Fibroblast of upper back skin (primary cell): ENCODE data around the gene MRPL34.
"Not testable (repeated sequence)": the region's sequence is repeated elsewhere in the genome, so short reads cannot be mapped to it uniquely, and the experiment has no call there.

Source experiments
- DNase-seq: peaks from one replicate; pipeline ENCODE4 v3.0.0-alpha.2; 2013

The MRPL34 gene

GRCh38 chr19:17305517-17306284 lies at the start of gene MRPL34:
TSS of gene MRPL34 (plus strand) at chr19:17305872. CDS start at chr19:17305893, 21 bp downstream.
- peak; percentile 99 for DNase-seq

GRCh38 chr19:17256130-17256529 lies 49.5 kb upstream of the MRPL34 start:
- no peak for DNase-seq

- DNase-seq = no peak
Observed at GRCh38 chr19:17259118-17259780, 46.4 kb upstream of the MRPL34 start.

- no peak for DNase-seq
Observed at GRCh38 chr19:17259934-17260333, 45.7 kb upstream of the MRPL34 start.

DNA sequence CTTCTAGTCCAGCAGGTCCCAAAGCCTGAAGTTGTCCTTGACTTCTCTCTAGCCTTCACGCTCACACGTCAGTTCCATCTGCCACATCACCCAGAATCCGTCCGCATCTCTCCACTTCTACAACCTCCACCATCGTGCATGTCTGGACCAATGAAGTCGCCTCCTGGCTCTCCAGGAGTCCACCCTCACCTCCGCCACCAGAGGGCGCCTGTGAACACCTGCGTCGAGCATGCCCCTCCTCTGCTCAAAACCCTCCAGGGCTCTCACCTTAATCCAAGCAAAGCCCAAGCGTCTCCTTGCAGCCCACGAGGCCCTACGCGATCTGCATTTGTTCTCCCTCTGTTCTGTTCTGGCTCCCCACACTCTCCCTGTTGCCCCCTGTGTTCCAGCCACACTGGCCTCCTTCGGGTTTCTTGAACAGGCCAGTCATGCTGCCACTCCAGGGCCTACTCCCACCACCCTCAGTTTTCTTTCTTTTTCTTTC lies 44.8 kb upstream of the MRPL34 start:
- DNase-seq = peak; percentile 69

GRCh38 chr19:17262557-17262956 lies 43.1 kb upstream of the MRPL34 start:
- no peak for DNase-seq

DNA sequence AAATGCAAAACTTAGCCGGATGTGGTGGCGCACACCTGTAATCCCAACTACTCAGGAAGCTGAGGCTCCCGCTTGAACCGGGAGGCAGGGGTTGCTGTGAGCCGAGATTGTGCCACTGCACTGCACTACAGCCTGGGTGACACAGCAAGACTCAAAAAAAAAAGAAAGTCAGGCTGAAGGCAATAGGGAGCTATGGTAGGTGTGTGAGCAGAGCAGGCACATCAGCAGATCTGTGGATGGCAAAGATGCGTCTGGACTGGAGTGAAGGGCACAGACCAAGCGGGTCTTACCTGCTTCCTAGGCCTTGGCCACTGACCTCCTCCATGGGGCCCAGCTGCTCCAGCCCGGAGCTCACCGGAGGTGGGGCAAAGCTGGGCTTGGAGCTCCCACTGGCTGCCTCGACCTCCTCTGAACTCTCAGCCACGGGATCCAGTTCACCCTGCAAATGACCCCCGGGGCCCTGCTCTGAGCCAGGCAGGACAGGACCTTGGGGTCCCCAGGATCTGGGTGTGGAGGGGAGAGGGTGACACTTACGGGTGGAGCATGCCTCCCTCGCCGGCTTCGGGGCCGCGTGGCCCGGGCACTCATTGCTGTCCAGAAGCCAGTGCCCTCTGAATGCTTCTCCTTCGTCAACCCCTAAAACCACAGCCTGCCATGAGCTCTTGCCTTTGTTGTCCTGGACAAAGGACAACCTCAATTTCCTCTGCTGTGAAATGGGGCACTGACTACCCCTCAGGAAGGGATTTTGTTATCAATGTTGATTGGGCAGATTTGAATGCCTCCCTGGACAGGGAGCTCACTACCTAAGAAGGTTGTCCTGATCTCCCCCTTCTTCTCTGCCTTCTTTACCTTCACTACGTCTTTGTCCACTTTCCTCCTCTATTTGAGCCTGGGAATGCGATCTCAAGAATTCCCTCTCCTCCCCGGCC lies 41.7 kb upstream of the MRPL34 start:
- DNase-seq = no peak

GRCh38 chr19:17264641-17264979 lies 41.1 kb upstream of the MRPL34 start, which contains the start of gene USHBP1:
TSS of gene USHBP1 (minus strand) at chr19:17264745. CDS start at chr19:17264299, 446 bp downstream.
- no peak for DNase-seq

GRCh38 chr19:17266026-17266425 lies 39.6 kb upstream of the MRPL34 start:
- DNase-seq = no peak

GRCh38 chr19:17266589-17266974 lies 39.1 kb upstream of the MRPL34 start:
- DNase-seq = no peak

- DNase-seq = peak; percentile 99
Observed at GRCh38 chr19:17266975-17267788, 38.5 kb upstream of the MRPL34 start, which contains the start of gene BABAM1. TSS of gene BABAM1 (plus strand) at chr19:17267443. CDS start at chr19:17268807, 1,364 bp downstream.

- no peak for DNase-seq
Observed at GRCh38 chr19:17268754-17269153, 36.9 kb upstream of the MRPL34 start.

DNA sequence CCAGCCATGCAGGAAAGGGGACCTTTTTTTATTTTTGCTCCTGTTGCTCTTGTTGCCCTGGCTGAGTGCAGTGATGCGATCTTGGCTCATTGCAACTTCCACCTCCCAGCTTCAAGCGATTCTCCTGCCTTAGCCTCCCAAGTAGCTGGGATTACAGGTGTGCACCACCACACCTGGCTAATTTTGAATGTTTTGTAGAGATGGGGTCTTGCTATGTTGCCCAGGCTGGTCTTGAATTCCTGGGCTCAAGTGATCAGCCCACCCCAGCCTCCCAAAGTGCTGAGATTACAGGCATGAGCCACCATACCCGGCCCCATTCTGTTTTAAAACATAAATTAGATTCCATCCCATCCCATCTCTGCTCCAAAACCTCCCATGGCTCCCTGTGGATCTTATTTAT lies 30.8 kb upstream of the MRPL34 start:
- DNase-seq = not testable (repeated sequence)

DNA sequence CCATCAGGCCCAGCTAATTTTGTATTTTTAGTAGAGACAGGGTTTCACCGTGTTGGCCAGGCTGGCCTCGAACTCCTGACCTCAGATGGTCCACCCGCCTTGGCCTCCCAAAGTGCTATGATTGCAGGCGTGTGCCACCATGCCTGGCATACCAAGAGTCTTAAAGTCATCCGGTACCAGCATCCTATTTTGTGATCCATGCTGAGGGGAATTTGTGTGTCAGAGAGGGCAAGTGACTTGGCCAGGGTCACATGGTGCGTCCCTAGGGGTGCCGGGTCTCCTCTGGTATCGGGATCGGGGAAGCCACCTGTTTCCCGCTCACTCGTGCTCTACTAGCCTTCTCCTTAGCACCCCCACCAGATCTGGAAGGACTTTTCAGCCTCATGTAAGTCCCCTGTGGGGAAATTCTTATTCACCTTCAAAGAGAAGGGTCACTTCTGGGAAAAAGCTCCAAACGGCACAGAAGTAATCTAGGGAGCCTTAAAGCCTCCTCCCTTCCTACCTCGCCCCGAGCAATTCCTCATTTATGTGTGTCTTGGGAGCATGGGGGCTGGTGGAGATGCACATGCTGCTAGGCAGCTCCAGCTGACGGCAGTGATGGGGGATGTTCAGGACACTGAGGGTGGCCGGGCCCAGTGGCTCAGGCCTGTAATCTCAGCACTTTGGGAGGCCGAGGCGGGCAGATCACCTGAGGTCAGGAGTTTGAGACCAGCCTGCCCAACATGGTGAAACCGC lies 30.1 kb upstream of the MRPL34 start:
- no peak for DNase-seq

DNA sequence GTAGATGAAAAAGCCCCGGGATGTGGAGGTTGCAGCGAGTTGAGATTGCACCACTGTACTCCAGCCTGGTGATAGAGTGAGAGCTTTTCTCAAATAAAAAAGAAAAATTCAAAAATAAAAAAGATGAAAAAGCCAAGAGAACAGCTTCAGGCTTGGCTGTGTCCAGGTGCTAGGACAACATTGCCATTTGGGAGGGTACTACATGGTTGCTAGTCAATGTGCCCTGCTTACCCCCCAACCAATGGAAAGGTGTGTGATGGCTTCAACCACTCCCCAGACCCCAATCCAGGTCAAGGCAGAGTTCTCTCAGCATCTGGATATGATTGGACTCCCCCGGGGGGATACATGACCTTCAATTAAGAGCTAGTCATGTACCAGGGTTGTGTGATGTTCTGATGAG lies 26.2 kb upstream of the MRPL34 start:
- DNase-seq = no peak

- peak; percentile 17 for DNase-seq
Observed at GRCh38 chr19:17281391-17282304, 24.0 kb upstream of the MRPL34 start, which contains the start of gene ANKLE1. TSS of gene ANKLE1 (plus strand) at chr19:17281901. CDS start at chr19:17281921, 20 bp downstream.

DNA sequence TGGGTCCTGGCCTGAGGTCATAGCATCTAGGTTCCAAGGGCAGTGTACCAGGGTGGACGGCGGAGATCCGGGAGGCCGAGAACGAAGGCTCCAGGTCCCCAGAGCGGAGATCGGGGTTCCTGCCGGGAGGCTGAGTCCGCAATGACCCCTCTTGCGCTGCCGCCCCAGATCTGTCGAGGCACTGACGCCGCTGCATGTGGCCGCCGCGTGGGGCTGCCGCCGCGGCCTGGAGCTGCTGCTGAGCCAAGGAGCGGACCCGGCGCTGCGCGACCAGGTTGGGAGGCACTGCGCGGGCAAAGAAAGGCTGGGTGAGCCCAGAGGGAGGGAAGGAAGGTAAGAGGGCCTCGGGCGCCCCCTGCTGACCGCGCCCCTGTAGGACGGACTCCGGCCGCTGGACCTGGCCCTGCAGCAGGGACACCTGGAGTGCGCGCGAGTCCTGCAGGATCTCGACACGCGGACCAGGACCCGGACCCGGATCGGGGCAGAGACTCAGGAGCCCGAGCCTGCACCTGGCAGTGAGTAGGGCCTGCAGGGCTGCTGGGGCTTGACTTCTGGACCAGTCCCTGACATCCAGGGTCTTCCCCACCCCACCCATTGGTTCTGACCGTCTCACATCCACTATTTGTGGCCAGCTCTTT lies 23.1 kb upstream of the MRPL34 start:
- peak; percentile 71 for DNase-seq

DNA sequence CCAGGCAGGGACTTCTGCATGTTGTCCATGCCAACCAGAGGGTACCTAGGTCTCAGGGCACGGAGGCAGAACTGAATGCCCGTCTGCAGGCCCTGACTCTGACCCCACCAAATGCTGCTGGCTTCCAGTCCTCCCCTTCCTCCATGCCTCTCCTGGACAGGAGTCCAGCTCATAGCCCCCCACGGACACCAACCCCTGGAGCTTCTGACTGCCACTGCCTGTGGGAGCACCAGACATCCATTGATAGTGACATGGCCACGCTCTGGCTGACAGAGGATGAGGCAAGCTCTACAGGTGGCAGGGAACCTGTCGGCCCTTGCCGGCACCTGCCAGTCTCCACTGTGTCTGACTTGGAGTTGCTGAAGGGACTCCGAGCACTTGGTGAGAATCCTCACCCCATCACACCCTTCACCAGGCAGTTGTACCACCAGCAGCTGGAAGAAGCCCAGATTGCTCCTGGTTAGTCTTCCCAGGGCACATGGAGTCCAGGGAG lies 22.1 kb upstream of the MRPL34 start:
- no peak for DNase-seq

GRCh38 chr19:17285415-17286135 lies 20.1 kb upstream of the MRPL34 start:
- DNase-seq = no peak
